OCI-LY7 (cell line): ENCODE measurements around the gene OLFM3. TPM values are rescaled to one million over a fixed set of nuclear protein-coding genes. Genes with fewer than 3 reads are reported as not detected.

Source experiments
- BruUV-seq: library from RNA; stranded (reverse); fragments of 400-500 nt; replicated peaks from 2 replicates; lab custom pipeline; 2021; lab: Mats Ljungman, UMichigan
- CTCF ChIA-PET: fragments of 300-600 bp; sonication (Branson Sonifier 250); formaldehyde crosslinking; loops from one replicate; lab custom pipeline; 2022; ENCODE audit warnings: antibody characterized with exemption; ENCODE audit not compliant: unreplicated experiment; lab: Charles Lee
- POLR2A ChIA-PET: fragments of 300-600 bp; sonication (Branson Sonifier 250); formaldehyde crosslinking; loops from one replicate; lab custom pipeline; 2022; ENCODE audit warnings: antibody characterized with exemption; lab: Charles Lee
- DNase-seq: peaks from one replicate; pipeline ENCODE4 v3.0.0-alpha.2; 2015; ENCODE audit warnings: low spot score
- H2AFZ ChIP-seq: fragments of 200-600 bp; sonication (generic), shearing (Covaris generic); 2 replicates; pipeline ENCODE4 v1.6.1; 2014; ENCODE audit warnings: mild to moderate bottlenecking, antibody characterized with exemption, low read length, moderate library complexity
- H3K27ac ChIP-seq: fragments of 200-600 bp; sonication (generic); 2 replicates; pipeline ENCODE4 v1.5.1; 2014; ENCODE audit warnings: mixed run types, low read depth, mild to moderate bottlenecking, moderate library complexity, low read length, inconsistent platforms; ENCODE audit not compliant: poor library complexity, severe bottlenecking
- H3K36me3 ChIP-seq: fragments of 200-600 bp; sonication (generic); 2 replicates; pipeline ENCODE4 v1.6.1; 2014; ENCODE audit warnings: mild to moderate bottlenecking, antibody characterized with exemption, low read length, moderate library complexity, mixed read lengths; ENCODE audit not compliant: insufficient read depth
- H3K4me1 ChIP-seq: fragments of 200-600 bp; sonication (generic); 2 replicates; pipeline ENCODE4 v1.5.1; 2014; ENCODE audit warnings: mild to moderate bottlenecking, low read length; ENCODE audit not compliant: insufficient read depth, poor library complexity, severe bottlenecking
- H3K4me2 ChIP-seq: fragments of 200-600 bp; sonication (generic); 2 replicates; pipeline ENCODE4 v1.6.1; 2014; ENCODE audit warnings: mild to moderate bottlenecking, low read length
- H3K4me3 ChIP-seq: fragments of 200-600 bp; sonication (generic); 2 replicates; pipeline ENCODE4 v1.5.1; 2014; ENCODE audit warnings: mild to moderate bottlenecking, low read depth, low read length; ENCODE audit not compliant: poor library complexity, severe bottlenecking
- H3K79me2 ChIP-seq: fragments of 200-600 bp; sonication (generic); 2 replicates; pipeline ENCODE4 v1.6.1; 2016; ENCODE audit warnings: low read depth, mild to moderate bottlenecking, low read length, moderate library complexity, mixed read lengths; ENCODE audit not compliant: insufficient read depth
- H3K9me2 ChIP-seq: fragments of 200-600 bp; sonication (generic); 2 replicates; pipeline ENCODE4 v1.6.1; 2016; ENCODE audit warnings: mild to moderate bottlenecking, low read length, mixed read lengths; ENCODE audit not compliant: insufficient read depth
- H3K9me3 ChIP-seq: fragments of 200-600 bp; sonication (generic); 2 replicates; pipeline ENCODE4 v1.6.1; 2014; ENCODE audit warnings: mild to moderate bottlenecking, mixed run types, low read length, mixed read lengths
- H4K20me1 ChIP-seq: fragments of 200-600 bp; sonication (generic); 2 replicates; pipeline ENCODE4 v1.6.1; 2014; ENCODE audit warnings: mild to moderate bottlenecking, antibody characterized with exemption, low read length, moderate library complexity, mixed read lengths; ENCODE audit not compliant: insufficient read depth
- CTCF ChIP-seq: fragments of 200-600 bp; sonication (generic); conservative IDR thresholded peaks from 2 replicates; pipeline ENCODE4 v1.5.1; 2014; ENCODE audit warnings: mild to moderate bottlenecking, antibody characterized with exemption, low read length, moderate library complexity, mixed read lengths
- EZH2phosphoT487 ChIP-seq: fragments of 200-600 bp; sonication (generic); IDR thresholded peaks from 2 replicates; pipeline ENCODE4 v1.6.1; 2018; ENCODE audit warnings: low read depth, borderline replicate concordance, mild to moderate bottlenecking, mixed run types, antibody characterized with exemption, low read length, moderate library complexity, mixed read lengths
- intact Hi-C: fragments of 100-400 bp; cut with micrococcal nuclease; formaldehyde crosslinking; loops from one replicate; pipeline ENCODE4 v1.10.0; 2022; ENCODE audit not compliant: unreplicated experiment
- total RNA-seq, 2 experiments: library from RNA; depleted of rRNA in 1 of 2; stranded (reverse); fragments of >200 nt in 1 of 2; shearing (Covaris generic) in 1 of 2; gene quantifications; 2 replicates each; pipeline ENCODE4 v1.2.3, GENCODE V29; 2014 to 2022

OLFM3 gene
- total RNA-seq, 2 experiments from 2014 or later = not detected

- Histone ChIP-seq H3K4me1 (no peaks in the 10 kb centered on the region), H3K9me3 (no peaks in the 10 kb centered on the region), H3K27ac (no peak overlapping the region), H3K4me2 (no peak overlapping the region), H4K20me1 (no peaks in the 10 kb centered on the region), H3K9me2 (no peaks in the 10 kb centered on the region; the same call in 1 of the 2 replicates), H3K4me3 (no peak overlapping the region), H2AFZ (no peak overlapping the region), H3K36me3 (no peaks in the 10 kb centered on the region), H3K79me2 (no peaks in the 10 kb centered on the region)
- ChIA-PET POLR2A (interaction anchor here (0.6 to 1.0 kb wide), 6 partner anchors 17 to 1641 kb away, joined by 3 to 4 read pairs (median 4); no protein-coding TSS in a partner anchor), CTCF (no interaction called here)
- TF ChIP-seq EZH2phosphoT487 = no peak
- no peak for TF ChIP-seq CTCF
- no TSS peak for BruUV-seq
- DNase-seq = no peak
- intact Hi-C loops = no loop called here
Observed at GRCh38 chr1:101835988-101836387, 160.7 kb downstream of the OLFM3 start.

- intact Hi-C loops = no loop called here
- DNase-seq = no peak
- H3K4me2 ChIP-seq = no peak overlapping the region
- no peak overlapping the region for H2AFZ ChIP-seq
- H3K4me1 ChIP-seq = no peaks in the 10 kb centered on the region
- no peaks in the 10 kb centered on the region for H3K79me2 ChIP-seq
- POLR2A ChIA-PET = no interaction called here
- CTCF ChIA-PET = no interaction called here
- H3K27ac ChIP-seq = no peak overlapping the region
- TF ChIP-seq EZH2phosphoT487 (no peak), CTCF (no peak)
- no peak overlapping the region for H3K4me3 ChIP-seq
- H3K9me3 ChIP-seq = no peaks in the 10 kb centered on the region
- no peaks in the 10 kb centered on the region for H3K36me3 ChIP-seq
- H4K20me1 ChIP-seq = no peaks in the 10 kb centered on the region
- BruUV-seq = no TSS peak
- no peaks in the 10 kb centered on the region; the same call in 1 of the 2 replicates for H3K9me2 ChIP-seq
Observed at GRCh38 chr1:101833312-101833711, 163.4 kb downstream of the OLFM3 start.

GRCh38 chr1:101826416-101826815 is 170.3 kb downstream of the OLFM3 start:
- TF ChIP-seq EZH2phosphoT487 = no peak
- TF ChIP-seq CTCF = no peak
- ChIA-PET POLR2A (no interaction called here), CTCF (no interaction called here)
- no peak for DNase-seq
- Histone ChIP-seq H2AFZ (no peak overlapping the region), H3K4me1 (no peaks in the 10 kb centered on the region), H4K20me1 (no peaks in the 10 kb centered on the region), H3K9me2 (no peaks in the 10 kb centered on the region), H3K4me3 (no peak overlapping the region), H3K27ac (no peak overlapping the region), H3K4me2 (no peak overlapping the region), H3K9me3 (no peaks in the 10 kb centered on the region), H3K79me2 (no peaks in the 10 kb centered on the region), H3K36me3 (no peaks in the 10 kb centered on the region)
- no TSS peak for BruUV-seq
- intact Hi-C loops = no loop called here
